SH-SY5Y (cell line): Measurements from ENCODE around the gene PARD3.

Experiments
- GATA2 ChIP-seq: IDR thresholded peaks from 2 replicates; pipeline ENCODE4 v1.6.1; 2011; ENCODE audit warnings: mild to moderate bottlenecking, low read depth, low read length
- GATA3 ChIP-seq: IDR thresholded peaks from 2 replicates; pipeline ENCODE4 v1.6.1; 2011; ENCODE audit warnings: low read depth, mild to moderate bottlenecking, low read length, moderate library complexity

DNA sequence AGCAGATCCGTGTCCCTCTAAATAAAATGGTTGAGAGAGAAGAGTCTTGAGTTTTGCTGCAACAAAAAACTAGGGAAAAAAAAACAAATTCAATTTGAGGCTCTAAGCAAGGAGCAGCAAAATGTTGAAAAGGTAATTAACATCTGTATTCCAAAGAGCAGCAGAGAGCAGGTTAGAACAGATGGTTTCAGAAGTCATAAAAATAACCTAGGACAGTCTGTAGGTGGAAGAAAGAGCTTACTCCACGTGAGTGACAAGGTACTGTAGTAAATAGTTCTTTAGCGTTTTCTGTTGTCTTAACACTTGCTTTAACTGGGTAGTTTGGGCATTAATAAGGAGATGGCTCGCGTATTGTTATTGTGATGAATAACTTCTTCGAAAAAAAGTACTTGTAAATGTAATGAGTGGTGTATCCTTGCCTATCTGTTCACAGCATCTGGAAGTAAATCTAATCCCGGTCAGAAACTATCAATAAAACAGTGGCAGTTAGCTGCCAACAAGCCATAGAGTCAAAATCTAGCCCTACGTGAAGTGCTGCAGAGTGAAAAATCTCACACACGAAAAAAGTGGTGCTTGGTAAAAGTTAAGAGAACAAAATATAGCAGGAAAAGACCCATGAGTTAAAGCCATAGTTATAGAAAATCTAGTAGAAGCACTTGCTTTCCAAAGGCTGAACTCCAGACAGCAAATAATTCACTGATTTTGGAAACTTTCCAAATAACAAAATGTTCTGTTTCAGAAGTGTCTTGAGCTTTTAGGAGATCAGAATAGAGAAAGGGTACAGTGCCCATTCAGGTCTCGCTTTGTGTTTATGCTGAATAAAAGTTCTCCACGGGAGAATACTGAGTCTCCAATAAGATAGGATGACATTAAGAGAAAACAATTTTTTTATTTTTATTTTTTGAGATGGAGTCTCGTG is 49.3 kb upstream of the PARD3 start:
- no peak for TF ChIP-seq GATA2
- no peak for TF ChIP-seq GATA3
